ENCODE measurements around the gene CDH22.

The CDH22 gene

GRCh38 chr20:46308258-46309157 lies at the start of gene CDH22:
CDH22 (minus strand) TSS chr20:46308498; CDS start chr20:46251294, 57,204 bp downstream.
- DNase-seq: peak; percentile 82

- no peak for DNase-seq
Observed at GRCh38 chr20:46357030-46357514, 48.8 kb upstream of the CDH22 start.

DNA sequence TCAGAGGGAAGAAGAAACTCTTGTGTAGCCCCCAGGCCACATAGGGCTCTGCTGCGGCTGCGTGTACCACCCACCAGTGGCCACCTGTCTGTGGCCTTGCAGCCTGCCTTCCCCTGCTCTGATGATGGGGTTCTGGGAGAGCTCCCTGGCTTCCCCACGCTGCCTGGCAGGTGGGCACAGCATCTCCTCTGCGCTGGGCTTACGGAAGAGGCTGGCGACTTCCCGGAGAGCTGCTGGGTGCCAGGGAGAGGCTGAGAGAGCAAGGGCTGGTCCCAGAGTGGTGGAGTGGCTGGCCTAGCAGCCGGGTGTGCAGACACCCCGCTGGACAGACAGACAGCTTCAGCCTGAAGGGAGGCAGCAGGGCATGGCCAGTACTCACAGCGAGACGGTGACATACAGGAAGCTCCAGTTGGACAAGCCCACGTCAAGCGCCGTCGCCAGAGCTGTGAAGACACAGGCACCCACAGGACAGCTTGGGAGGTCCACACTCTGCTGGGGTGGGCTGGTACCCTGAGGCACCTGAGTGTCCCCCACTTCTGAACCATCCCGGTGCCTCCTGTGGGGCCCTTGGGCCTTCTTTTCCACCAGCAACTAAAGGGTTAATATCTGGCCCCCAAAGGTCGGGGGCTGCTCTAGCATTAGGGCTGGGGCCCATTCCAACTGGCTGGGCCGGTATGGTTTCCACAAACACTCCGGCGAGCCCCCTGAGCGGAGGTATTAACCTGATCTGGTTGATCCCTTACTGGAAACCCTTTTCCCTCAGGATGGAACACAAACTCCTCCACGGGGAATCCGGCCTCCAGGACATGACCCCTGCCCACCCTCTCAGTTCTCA lies 48.1 kb upstream of the CDH22 start:
- DNase-seq: no peak

DNA sequence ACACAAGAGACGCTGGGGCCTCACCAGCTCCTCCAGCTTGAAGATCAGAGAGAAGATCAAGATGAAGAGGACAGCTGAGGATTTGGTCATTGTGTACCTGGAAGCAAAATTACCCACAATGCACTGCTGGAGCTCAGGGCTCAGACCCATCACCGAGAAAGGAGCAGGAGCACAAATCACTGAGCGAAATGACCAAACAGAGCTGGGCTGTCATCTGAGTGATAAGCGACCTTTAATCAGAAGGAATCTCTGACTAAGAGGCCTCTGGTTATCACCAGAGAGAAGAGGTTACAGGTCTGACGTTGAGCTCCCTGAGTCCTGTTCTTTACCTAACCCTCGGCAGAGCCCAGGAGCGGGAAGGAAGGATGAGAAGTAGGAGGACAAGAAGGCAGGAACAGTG lies 47.5 kb upstream of the CDH22 start:
- DNase-seq: no peak

GRCh38 chr20:46354920-46355654 lies 46.8 kb upstream of the CDH22 start:
- no peak for DNase-seq

- DNase-seq: no peak
Observed at GRCh38 chr20:46354207-46354555, 45.9 kb upstream of the CDH22 start.

- no peak for DNase-seq
Observed at GRCh38 chr20:46353500-46354206, 45.4 kb upstream of the CDH22 start.

- DNase-seq: no peak
Observed at GRCh38 chr20:46352370-46352938, 44.2 kb upstream of the CDH22 start.

- DNase-seq: no peak
Observed at GRCh38 chr20:46351357-46352058, 43.2 kb upstream of the CDH22 start.

DNA sequence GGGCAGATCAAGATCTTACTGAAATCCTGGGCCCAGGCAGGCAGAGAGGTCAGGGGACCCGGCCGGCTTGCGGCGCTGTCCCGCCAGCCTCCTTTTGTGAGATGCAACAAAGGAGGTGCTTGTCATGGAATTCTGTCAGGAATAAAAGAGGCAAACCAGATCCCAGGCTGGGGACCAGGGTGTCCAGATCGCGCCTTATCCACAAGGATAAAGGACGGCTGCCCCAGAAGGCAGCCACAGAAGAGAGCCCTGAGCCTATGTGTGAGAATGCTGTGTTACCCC lies 42.6 kb upstream of the CDH22 start:
- DNase-seq: no peak

DNA sequence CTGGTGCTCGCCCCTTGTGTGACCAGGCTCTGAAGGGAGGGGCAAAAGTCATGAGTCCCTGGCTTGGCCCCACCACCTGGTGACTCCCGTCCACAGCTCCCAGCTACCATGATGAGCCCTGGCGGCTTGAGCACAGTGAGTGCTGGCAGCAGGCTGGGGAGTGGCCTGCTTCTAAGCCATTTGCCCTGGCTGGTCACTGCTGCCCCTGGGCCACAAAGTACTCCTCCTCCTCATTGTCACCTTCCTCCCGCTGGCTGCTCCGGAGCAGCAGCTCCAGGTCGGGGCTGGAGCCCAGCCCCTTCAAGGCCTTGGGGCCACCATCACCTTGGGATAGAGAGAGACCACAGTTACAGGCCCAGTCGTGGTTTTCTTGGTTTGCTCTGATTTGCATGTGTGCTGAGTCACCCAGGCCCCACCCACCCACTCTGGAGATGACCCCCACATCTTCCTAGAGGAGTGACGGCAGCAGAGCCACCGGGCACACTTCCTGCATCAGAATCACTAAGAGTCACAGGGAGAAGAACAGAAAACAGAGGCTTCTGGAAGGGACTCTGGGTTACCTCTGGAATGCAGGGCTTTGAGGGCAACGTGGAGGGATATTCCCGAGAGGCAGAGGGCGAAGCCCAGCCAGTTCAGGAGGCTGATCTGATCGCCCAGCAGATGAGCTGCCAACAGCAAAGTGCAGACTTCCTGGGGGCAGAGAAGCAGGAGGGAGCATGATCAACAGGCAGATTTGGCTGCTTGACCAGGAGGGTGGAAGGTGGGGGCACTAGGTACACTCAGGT lies 42.1 kb upstream of the CDH22 start:
- DNase-seq: no peak

DNA sequence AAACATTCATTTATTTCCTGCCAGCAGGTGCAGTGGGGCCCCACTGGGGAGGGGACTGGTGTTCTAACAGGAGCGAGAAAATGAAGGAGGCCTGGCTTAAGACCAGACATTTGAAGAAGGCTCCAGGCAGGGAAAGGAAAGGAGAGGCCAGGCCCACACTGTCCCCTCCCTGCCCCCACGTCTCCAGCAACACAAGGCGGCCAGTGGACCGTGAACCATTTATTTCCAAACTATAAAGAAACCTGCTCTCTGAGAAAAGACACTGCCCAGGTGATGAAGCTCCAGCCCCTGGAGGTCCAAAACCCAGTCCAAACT lies 41.4 kb upstream of the CDH22 start:
- no peak for DNase-seq

- peak; percentile 71 for DNase-seq
Observed at GRCh38 chr20:46349035-46349741, 40.9 kb upstream of the CDH22 start.

GRCh38 chr20:46347841-46348803 lies 39.8 kb upstream of the CDH22 start:
- peak; percentile 75 for DNase-seq

DNA sequence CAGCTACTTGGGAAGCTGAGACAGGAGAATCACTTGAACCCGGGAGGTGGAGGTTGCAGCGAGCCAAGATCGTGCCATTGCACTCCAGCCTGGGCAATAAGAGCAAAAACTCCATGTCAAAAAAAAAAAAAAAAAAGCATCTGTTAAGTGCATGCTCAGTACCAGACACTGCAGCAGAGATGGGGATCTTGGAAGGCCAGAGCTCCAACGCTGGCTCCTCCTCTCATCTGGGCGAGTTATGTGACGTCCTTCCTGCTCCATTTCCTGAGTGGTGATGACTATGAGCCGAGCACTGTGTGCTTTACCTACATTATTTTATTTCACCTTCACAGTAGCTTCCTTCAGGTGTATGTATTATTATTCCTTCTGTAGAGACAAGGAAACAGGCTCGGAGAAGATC lies 38.5 kb upstream of the CDH22 start:
- DNase-seq: no peak

DNA sequence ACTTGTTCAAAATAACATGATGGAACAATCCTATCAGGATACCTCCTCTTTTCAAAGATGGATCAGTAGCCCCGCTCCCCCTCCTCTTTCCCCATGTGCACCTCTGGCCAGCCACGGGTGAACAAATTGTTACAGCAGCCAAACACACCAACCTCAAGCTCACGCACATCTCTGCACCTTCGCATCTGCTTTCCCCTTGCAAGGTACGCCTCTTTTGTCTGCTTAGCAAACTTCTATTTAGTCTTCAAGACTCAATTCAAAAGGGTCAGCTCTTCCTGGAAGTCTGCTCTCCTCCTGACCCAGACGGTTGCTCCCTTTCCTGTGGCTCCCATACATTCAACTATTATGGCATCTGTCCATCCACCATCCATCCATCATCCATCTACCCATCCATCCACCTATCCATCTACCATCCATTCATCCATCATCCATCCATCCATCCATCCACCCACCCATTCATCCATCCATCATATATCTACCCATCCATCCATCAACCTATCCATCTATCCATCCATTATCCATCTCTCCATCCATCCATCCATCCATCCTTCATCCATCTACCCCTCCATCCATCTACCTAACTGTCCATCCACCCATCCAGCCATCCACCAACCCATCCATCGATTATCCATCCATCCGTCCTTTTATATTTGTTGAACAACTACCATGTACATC lies 36.3 kb upstream of the CDH22 start:
- DNase-seq: no peak

DNA sequence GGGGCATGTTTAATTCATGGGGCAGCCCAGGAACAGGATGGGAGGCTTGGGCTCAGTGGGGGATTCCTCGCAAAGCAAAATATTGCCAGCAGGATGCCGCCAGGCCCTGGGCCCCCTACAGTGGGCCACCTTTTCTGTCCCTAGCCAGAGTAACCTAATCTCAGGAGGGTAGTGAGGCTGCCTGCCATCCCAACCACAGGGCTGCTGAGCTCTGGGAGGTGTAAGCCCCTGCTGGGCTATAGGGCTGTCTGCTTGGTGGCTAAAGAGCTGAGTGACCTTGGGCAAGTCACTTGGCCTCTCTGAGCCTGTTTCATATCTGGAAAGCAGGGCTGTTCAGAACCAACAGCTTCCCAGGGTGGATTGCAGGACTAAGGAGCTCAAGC lies 35.7 kb upstream of the CDH22 start:
- DNase-seq: no peak

GRCh38 chr20:46343348-46343974 lies 35.2 kb upstream of the CDH22 start:
- peak; percentile 95 for DNase-seq

All from NCI-H2171 (cell line).